Spleen (tissue), 7 donors: ENCODE data around the gene ZNRF3.

ENCODE experiments used
- CTCF ChIP-seq, 11 experiments: fragments of 200-600 bp in 7 of 11; fragments of 450-650 bp in 4 of 11; sonication (generic) in 4 of 11; IDR thresholded peaks in 8 of 11; conservative IDR thresholded peaks in 3 of 11; 1 replicate in 7 of 11; 2 replicates in 4 of 11; pipeline versions ENCODE4 v1.4.0 to v1.8.0; 2016 to 2021; ENCODE audit warnings: antibody characterized with exemption in 11 of 11, inconsistent platforms in 4 of 11, mild to moderate bottlenecking in 1 of 11
- POLR2A ChIP-seq, 3 donors: fragments of 450-650 bp; IDR thresholded peaks; one replicate each; pipeline ENCODE4 v1.5.1; 2017; ENCODE audit warnings: antibody characterized with exemption in 3 of 3, mild to moderate bottlenecking in 1 of 3
- POLR2AphosphoS5 ChIP-seq, 3 donors: sonication (generic); formaldehyde crosslinking; IDR thresholded peaks; one replicate each; pipeline ENCODE4 v1.5.1; 2017; ENCODE audit warnings: antibody characterized with exemption in 3 of 3
- donor health status: DM: no; HTN: no; CAD: no; lungs with moderate emphysema.
- donor health status: DM: no; HTN: no; CAD: no.
- donor health status: DM: no; HTN: no; CAD: no.

DNA sequence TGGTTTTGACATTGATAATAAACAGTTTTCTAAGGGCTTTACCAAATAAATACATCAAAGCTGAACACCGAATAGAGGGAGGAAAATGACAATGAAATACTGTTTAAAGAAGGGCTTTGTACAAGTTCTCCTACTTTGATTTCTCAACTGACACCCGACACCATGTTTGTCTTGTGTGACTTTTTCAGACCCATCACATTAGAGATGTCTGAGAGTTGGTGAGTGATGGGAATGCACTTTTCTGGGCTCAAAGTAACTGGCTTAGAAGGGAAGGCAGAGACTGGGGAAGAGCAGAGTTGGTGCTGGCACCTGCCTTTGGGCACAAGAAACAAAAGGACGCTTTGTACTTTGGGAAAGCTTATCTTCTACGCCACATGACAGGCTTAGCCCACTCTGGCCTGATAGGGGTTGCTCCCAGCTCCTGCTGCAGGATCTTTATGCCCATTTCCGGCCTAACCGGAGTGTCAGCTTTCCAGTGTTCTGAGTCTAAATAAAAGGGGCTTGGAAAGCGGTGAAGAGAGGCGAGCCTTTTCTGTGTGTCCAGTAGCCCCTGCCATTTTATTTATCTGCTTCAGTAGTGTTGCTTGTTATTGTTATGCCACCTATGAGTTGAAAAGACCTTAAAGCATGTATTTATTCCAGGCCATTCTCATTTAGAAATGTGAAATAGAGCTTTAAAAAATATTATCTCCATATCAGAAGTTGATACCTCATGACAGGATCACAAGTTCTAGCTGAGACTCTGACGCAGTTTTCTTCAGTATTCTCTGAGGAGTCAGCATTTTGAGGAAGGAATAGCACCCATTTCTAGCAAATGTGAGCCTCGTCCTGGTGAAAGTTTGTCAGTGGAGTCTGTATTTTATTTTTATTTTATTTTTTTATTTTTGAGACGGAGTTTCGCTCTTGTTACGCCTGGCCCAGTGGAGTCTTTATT is 213.6 kb downstream of the ZNRF3 start:
- no peak for TF ChIP-seq POLR2A (IDR thresholded peaks at IDR 0.05)
- TF ChIP-seq CTCF (IDR thresholded peaks at IDR 0.05 in 8 of 11, conservative IDR thresholded peaks at IDR 0.05 in 3 of 11) = no peak
- TF ChIP-seq POLR2AphosphoS5 (IDR thresholded peaks at IDR 0.05) = no peak
